Thyroid gland (tissue), 4 donors: ENCODE measurements around the gene ERCC1.

Experiments
- CTCF ChIP-seq, 6 experiments: fragments of 200-600 bp in 3 of 6; fragments of 450-650 bp in 3 of 6; sonication (generic) in 3 of 6; IDR thresholded peaks; one replicate each; pipeline ENCODE4 v1.5.1; 2016 to 2019; ENCODE audit warnings: antibody characterized with exemption in 6 of 6, mild to moderate bottlenecking in 2 of 6, inconsistent platforms in 1 of 6, moderate library complexity in 1 of 6
- POLR2A ChIP-seq, 2 donors: fragments of 450-650 bp; IDR thresholded peaks; one replicate each; pipeline ENCODE4 v1.6.1; 2017; ENCODE audit warnings: antibody characterized with exemption in 2 of 2, mild to moderate bottlenecking in 2 of 2, moderate library complexity in 1 of 2

GRCh38 chr19:45391346-45391745, 32.4 kb downstream of the ERCC1 start:
- TF ChIP-seq POLR2A (IDR thresholded peaks at IDR 0.05) (no peak), CTCF (IDR thresholded peaks at IDR 0.05) (no peak)
